NOMO-1 treated with dmso at 0.1 percent for 144 hours (cell line): ENCODE measurements around the gene TEX19.
"Not testable (repeated sequence)": the region's sequence is repeated elsewhere in the genome, so short reads cannot be mapped to it uniquely, and the experiment has no call there.

Experiments
- DNase-seq: peaks from one replicate; lab custom pipeline; 2025; ENCODE audit not compliant: unreplicated experiment; lab: John Stamatoyannopoulos, UW

Gene TEX19

GRCh38 chr17:82354804-82355308 lies 4.2 kb upstream of the TEX19 start:
- no peak for DNase-seq

GRCh38 chr17:82355770-82356427 lies 3.1 kb upstream of the TEX19 start:
- no peak for DNase-seq

GRCh38 chr17:82356845-82357355 lies 2.1 kb upstream of the TEX19 start:
- no peak for DNase-seq

GRCh38 chr17:82357394-82357793 lies 1.7 kb upstream of the TEX19 start:
- DNase-seq, result no peak

GRCh38 chr17:82359451-82360074 lies 516 bp downstream of the TEX19 start:
- DNase-seq, result not testable (repeated sequence)

GRCh38 chr17:82361885-82362633 lies 3.0 kb downstream of the TEX19 start:
- DNase-seq, result no peak

- DNase-seq, result no peak
These were observed 6.7 kb downstream of the TEX19 start for GRCh38 chr17:82365606-82366295.

GRCh38 chr17:82366749-82367148 lies 7.7 kb downstream of the TEX19 start:
- DNase-seq, result no peak

- peak; percentile 78 for DNase-seq
These were observed 8.9 kb downstream of the TEX19 start for GRCh38 chr17:82367724-82368524.

GRCh38 chr17:82369211-82369610 lies 10.2 kb downstream of the TEX19 start:
- DNase-seq, result no peak

- no peak for DNase-seq
These were observed 11.7 kb downstream of the TEX19 start for GRCh38 chr17:82370471-82371332.

- no peak for DNase-seq
These were observed 12.5 kb downstream of the TEX19 start, which contains the start of gene UTS2R for GRCh38 chr17:82371333-82372248. Gene UTS2R (plus strand): TSS chr17:82371765. CDS start chr17:82374325, 2,560 bp downstream.

GRCh38 chr17:82372249-82373071 lies 13.4 kb downstream of the TEX19 start:
- DNase-seq, result no peak

GRCh38 chr17:82373072-82373452 lies 14.0 kb downstream of the TEX19 start:
- DNase-seq, result not testable (repeated sequence)

GRCh38 chr17:82373731-82374625 lies 14.9 kb downstream of the TEX19 start:
- DNase-seq, result no peak

- DNase-seq, result no peak
These were observed 15.7 kb downstream of the TEX19 start for GRCh38 chr17:82374626-82375331.
